CMK (cell line): ENCODE results near the gene CHST14.

Experiments
- DNase-seq: peaks from one replicate; pipeline ENCODE4 v3.0.0-alpha.2; 2010; ENCODE audit warnings: low read depth

The CHST14 gene

DNA sequence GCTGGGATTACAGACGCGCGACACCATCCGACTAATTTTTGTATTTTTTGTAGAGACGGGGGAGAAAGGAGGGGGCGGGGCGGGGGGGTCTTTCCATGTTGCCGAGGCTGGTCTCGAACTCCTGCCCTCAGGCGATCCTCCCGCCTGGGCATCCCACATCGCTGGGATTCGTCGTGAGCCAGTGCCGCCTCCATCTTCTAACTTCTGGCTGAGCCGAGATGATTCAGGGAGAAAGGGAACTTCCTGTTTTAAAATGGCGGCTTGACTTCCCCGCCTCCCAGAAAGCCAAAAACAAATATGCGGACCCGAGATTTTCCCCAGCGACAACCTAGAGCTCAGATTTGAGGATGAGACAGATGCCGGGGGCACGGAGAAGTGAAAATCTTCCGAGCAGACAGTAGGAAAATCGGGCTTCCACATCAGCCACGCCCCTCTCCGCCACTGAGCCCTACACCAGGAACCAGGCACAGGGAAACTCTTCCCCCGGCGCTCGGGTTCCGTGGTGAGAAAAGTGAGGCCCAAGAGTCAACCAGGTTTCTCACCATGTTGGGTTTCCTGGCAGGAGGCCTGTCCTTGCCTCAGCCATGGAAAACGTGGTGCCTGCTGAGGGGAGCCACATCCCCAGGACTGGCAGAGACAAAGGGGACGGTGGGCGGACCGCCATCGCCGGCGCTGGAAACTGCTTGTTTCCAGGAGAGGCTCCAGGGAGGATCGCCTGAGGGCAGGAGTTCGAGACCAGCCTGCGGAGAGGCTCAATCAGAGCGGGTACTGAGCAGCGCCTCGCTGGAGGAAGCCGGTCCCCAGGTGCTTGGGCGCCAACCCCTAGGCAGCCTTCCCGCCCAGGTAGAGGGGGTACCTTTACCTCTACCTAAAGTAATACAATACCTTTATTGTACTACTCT is 18.7 kb downstream of the CHST14 start:
- DNase-seq = no peak

DNA sequence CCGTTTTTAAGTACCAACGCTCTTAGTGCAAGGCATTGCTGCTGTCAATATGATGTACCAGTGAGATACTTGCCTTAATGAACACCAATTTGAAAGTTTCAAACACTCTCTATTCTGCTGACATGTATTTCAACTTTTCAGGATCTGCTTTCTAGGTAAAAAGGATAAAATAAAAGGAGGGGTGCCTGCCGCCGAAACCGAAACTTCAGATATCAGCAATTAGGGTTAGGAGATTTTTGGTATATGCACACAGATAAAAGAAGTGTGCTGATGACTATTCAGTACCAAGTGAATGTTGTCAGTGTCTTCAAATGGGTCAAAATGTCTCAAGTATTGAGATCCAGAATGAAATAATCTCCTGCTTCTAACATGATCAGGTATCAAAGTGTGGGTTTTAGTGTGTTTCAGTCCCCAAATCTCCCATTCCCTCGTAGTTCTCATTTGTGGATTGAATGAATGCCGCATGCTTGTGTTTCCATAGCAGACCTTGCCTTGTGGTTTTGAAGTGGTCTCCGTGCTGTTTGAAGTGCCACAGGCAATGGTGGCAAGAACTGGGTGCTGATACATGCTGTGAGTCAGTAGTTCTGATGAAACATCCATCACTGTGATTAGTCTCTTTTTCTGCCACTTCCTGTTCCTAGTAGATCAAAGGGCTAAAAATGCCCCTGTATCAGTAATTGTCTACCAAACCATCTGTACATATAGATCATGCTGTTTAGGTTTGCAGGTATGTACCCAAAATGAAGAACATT is 22.5 kb downstream of the CHST14 start:
- no peak for DNase-seq

DNA sequence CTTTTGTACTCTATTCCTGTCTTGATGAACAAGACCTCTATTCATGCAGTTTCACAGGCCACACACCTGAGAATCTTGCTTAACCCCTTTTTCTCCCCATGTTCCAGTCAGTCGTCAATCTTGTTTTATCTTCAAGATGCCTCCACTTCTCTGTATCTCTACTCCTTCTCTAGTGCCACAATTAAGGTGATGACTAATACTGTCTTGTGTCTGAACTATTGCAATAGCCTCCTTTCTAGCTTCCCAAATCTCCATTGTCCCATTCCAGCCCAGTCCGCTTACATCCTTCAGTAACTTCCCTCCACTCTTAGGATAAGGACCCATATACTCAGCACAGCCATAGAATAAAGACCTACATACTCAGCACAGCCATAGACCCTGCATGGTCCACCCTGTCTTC is 24.7 kb downstream of the CHST14 start:
- no peak for DNase-seq

DNA sequence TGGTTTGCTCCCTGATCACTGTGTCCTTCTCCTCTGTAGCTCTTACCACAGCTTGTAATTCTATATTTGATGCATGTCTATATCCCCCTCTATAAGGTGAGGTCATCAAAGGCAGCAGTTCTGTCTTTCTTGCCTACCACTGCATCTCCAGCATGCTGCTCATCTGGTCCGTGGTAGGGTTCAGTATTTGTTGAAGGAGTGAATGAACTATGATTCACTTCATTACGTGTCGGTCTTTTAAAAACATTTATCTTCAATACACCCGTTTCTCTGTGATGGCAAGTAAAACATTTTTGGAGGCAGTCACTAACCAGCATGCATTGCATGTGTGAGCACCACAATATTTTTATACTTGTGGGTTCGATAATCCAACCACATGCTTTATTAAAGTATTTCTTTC is 27.6 kb downstream of the CHST14 start:
- no peak for DNase-seq

DNA sequence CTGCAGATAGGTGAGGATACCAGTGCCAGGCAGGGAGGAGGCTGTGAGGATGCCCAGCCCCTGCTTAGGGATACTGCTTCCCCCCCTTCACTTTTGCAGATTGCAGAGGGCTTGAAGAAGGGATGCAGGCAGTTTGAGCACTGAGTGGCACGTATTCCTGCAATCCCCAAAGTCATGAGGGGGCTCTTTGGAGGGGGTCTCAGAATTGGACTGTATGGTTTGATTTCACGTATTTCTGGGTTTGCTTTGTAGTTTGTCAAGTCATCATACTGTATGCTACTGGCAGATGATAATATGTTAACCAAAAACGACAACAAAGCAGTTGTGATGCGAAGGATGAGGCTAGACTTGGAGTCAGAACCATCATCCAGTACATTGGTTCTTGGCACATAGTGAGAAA is 28.1 kb downstream of the CHST14 start:
- no peak for DNase-seq

DNA sequence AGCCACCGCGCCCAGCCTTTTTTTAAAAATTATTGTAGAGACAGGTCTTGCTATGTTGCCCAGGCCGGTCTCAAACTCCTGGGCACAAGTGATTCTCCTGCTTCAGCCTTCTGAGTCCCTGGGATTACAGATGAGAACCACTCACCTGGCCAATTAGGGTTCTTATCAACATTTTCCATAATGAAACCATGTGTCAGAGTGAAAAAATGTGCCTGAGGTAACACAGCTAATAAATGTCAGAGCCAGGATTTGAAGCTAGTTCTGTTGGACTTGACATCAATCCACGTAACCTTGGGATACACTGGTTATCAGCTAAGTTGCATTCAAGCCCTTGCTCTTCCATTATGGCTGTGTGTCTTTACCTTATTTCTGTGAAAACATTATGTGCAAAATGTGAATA is 29.1 kb downstream of the CHST14 start:
- DNase-seq = no peak

DNA sequence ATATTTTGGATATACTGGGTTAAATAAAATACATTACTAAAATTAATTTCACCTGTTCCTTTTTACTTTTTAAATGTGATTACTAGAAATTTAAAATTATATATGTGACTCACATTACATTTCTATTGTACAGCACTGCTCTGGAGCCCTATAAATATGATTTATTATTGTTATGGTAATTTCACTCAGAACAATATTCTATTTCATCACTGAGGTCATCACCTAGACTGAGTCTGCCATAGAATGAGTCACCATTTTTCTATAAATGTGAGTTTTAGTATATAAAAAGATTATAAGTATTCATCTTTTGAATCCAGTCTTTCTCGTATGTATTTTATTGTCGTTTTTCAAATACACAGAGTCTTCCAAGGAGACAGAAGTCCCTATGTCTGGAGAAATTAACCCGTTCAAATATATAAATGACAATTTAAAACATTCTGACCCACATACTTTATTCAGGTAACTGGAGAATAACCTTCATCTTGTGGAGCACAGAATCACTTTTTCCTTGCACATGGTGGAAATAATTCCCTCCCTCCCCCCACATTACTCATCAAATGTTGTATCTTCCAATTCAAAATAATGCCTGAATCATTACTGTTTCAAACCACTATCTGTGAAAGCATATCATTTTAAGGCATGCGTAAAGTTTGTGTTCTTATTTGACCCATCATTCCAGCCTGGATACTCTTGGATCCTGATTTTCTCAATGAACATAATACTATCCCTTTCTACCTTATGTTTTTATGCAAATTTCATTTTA is 30.0 kb downstream of the CHST14 start:
- DNase-seq = no peak

DNA sequence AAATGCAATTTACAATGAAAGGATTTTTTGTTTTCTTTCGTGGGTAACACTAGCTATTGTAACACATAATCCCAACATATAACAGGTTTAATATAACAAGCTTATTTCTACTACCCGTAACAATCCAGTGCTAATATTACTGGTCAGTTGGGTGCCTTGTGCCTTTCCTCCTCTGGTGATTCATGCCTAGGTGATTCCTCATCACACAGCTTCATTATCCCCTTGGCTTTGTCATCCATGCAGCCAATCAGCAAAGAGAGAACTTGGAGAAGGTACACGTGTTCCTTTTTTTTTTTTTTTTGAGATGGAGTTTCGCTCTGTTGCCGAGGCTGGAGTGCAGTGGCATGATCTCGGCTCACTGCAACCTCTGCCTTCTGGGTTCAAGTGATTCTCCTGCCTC is 30.7 kb downstream of the CHST14 start:
- no peak for DNase-seq

DNA sequence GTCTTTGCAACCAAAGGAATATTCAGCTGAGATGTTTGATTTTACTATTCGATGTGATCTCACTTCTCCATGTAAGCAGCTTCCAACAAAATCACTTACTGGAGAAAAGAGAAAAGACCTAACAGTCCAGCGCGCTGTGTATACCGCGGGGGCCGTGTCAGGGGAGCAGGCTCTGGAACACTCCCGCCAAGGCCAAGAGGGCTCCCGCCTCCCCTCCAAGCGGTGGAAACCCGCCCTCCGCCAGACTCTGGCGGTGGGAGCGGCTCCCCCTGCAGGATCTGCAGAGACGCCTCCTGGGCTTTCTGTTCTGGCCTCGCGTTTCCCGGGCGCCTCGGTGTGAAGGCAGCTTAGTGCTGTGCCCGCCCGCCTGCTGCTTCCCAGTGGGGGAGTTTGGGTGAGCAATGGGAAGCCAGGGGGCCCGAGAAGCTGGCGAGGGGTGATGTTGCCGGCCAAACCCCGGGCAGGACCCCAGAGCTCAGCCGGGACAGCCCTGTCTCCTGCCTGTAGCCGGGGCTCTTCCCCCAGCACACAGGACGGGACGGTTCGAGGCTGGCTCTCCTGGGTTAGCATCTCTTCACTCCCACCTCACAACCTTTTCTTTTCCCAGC is 36.3 kb downstream of the CHST14 start:
- peak; percentile 15 for DNase-seq

DNA sequence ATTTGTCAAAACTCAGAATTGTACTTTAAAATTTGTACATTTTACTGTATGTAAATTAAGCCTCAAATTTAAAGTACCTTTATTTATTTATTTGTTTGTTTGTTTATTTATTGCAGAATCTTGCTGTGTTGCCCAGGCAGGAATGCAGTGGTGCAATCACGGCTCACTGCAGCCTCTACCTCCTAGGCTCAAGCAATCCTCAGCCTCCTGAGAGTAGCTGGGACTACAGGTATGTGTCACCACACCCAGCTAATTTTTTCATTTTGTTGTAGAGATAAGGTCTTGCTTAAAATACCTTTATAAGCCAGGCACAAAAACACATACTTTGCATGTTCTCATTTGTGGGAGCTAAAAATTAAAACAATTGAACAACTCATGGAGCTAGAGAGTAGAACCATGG is 37.4 kb downstream of the CHST14 start:
- DNase-seq = no peak

DNA sequence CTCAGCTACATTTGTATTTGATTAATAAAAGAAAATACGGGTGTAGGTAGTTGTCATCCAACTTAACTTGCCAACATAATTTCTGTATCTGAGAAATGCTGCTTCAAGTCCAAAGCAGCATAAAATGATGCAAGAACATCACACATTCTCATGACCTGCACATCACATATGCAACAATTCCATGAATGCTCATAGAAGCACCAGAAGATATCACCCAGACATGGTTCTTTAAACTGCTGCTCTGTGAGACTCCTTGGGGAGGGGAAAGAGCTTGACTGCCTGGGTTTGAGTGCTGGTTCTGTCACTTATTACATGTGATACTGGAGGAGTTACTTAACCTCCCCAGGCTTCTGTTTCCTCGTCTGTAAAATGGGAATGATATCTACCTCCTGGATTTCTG is 39.4 kb downstream of the CHST14 start:
- DNase-seq = no peak

DNA sequence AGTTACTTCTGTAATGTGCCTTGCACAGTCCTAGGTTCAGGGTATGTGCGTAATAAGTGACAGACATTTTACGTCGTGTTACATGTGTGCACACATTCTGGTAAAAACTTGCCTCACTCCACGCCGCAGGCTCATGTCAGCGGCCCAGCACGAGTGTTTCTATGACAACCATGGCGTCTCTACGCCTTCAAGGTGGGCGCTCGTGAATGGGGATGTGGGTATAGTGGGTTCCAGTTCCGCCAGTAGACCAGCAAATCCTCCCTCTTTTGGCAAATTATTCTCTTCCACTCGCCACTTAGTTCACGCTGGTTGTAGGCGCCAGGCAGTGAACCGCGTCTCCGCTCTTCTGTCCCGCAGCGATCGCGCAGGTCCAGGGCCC is 40.3 kb downstream of the CHST14 start:
- DNase-seq = no peak

DNA sequence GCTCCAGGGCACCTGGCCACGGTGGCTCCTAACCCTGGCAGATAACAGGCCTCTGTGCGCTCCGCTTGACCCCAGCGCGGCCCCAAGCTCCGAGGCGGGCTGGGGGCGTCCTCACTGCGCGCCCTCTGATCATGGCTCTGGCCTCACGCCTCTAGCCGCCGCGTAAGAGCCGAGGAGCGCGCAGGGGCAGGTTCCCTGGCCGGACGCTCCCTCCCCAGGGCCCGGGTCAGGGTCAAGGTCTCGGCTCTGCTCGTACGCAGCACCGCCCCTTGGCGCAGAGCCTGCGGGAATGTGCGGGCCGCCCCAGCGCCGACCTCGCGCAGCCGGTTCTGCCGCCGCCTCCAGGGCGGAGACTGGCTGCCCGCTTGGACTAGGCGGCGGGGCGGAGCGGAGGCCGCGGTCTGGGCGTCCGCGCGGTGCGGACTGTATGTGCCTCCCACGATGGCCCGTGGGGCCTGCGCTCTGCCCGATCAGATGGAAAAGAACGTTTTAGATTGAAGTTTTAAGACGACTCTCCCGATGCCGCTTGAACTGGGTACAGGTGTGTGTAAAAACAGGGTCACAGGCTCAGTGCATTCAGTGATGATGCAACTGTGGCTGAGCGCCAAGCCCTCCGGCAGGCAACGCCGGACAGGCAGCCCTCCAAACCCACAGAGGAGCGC is 40.8 kb downstream of the CHST14 start:
- peak; percentile 21 for DNase-seq

DNA sequence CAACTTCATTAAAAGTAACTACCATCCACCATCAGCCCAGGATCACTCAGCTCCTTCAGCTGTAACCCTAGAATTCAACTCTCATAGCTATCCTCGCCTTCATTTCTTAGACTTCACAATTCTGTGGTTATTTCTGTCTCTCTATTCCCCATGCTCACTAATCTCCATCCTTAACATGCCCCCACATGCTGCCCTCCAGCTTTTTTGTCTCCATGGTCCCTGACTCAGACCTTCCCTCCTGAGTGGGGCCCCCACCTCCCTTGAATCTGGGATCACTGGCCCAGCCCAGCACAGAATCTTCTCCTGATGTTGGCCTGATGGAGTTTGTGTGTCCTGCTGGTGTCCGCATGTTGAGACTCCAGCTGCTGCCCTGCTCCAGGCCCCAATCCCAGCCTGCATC is 41.7 kb downstream of the CHST14 start:
- no peak for DNase-seq

DNA sequence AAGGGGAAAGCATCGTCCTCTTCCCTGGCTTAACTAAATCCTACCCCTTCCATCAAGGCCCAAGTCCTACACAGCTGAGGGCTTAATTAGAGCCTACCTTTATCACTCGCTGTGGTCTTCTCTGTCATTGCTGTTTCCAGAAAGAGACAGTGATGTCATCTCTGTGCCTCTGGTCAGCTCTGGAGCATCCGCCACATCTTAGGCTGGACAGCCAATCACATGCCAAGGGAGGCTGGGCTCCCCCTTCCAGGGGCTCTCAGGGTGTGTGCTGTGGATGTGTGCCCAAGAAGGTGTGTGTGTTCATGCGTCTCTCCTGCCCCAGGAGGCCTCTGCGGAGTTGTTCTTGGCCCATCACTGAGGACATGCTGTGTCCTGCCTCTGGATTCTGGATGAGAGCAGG is 42.8 kb downstream of the CHST14 start:
- DNase-seq = no peak

DNA sequence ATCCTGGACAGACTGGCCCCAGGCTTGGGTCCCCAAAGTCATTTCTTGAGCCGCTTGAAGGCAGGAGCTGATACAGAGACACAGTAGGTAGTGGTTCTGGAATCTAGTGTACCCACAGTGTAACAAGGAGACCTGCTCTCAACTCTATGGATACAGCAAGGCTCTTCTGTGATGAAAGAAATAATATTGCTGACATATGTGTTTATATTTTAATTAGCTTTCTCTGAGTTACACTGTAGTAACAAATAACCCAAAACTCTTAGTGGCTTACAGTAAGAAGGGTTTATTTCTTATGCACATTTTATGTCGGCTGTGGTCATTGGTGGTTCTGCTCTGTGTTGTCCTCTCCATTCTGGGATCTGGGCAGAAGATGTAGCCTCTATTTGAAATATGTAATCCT is 45.5 kb downstream of the CHST14 start:
- no peak for DNase-seq
